Sigmoid colon (tissue), 7 donors: ENCODE data around the gene ZNF415. TPM values are rescaled to one million over a fixed set of nuclear protein-coding genes. Genes with fewer than 3 reads are reported as not detected.

ENCODE experiments used
- DNase-seq: peaks from one replicate; pipeline ENCODE4 v3.0.0-alpha.2; 2019
- H3K27ac ChIP-seq, 4 donors: fragments of 200-600 bp; sonication (generic); one replicate each; pipeline ENCODE4 v1.5.1; 2016 to 2019; ENCODE audit warnings: mild to moderate bottlenecking in 1 of 4
- H3K27me3 ChIP-seq, 3 donors: fragments of 200-600 bp; sonication (generic); one replicate each; pipeline ENCODE4 v1.5.1; 2019; ENCODE audit warnings: mild to moderate bottlenecking in 1 of 3
- H3K36me3 ChIP-seq, 4 donors: fragments of 200-600 bp; sonication (generic); one replicate each; pipeline ENCODE4 v1.5.1; 2016 to 2019
- H3K4me1 ChIP-seq, 4 donors: fragments of 200-600 bp; sonication (generic); one replicate each; pipeline ENCODE4 v1.5.1; 2017 to 2019
- H3K4me3 ChIP-seq, 4 donors: fragments of 200-600 bp; sonication (generic); one replicate each; pipeline ENCODE4 v1.5.1; 2017 to 2019; ENCODE audit warnings: mild to moderate bottlenecking in 2 of 4, moderate library complexity in 1 of 4
- H3K9me3 ChIP-seq, 4 donors: fragments of 200-600 bp in 3 of 4; sonication (generic) in 3 of 4; one replicate each; pipeline versions ENCODE4 v1.5.1 to v1.6.1; 2013 to 2019
- CTCF ChIP-seq, 4 experiments: fragments of 450-650 bp in 3 of 4; fragments of 200-600 bp in 1 of 4; IDR thresholded peaks; one replicate each; pipeline ENCODE4 v1.5.1; 2016 to 2019; ENCODE audit warnings: antibody characterized with exemption in 4 of 4, mild to moderate bottlenecking in 3 of 4, moderate library complexity in 2 of 4
- EP300 ChIP-seq, 4 donors: sonication (generic); formaldehyde crosslinking; IDR thresholded peaks; one replicate each; pipeline ENCODE4 v1.6.1; 2017; ENCODE audit warnings: antibody characterized with exemption in 4 of 4
- POLR2A ChIP-seq, 2 donors: fragments of 450-650 bp; IDR thresholded peaks; one replicate each; pipeline ENCODE4 v1.6.1; 2016; ENCODE audit warnings: antibody characterized with exemption in 2 of 2, mild to moderate bottlenecking in 2 of 2, moderate library complexity in 2 of 2
- POLR2AphosphoS5 ChIP-seq, 4 donors: sonication (generic); formaldehyde crosslinking; IDR thresholded peaks; one replicate each; pipeline ENCODE4 v1.6.1; 2017; ENCODE audit warnings: antibody characterized with exemption in 4 of 4
- WGBS, 2 donors: extraction: QIAGEN DNeasy Blood & Tissue Kit; methylation state at CpG; one replicate each; pipeline ENCODE4 v1.1.7; 2013; 5-methylcytosine and 5-hydroxymethylcytosine counted together
- intact Hi-C: fragments of 100-400 bp; cut with DNase I; formaldehyde crosslinking; loops from one replicate; pipeline ENCODE4 v1.15.1; 2023
- polyA plus RNA-seq, 3 donors: library from polyadenylated mRNA; stranded (reverse); fragments of 200-250 nt; gene quantifications; one replicate each; pipeline ENCODE4 v1.2.3, GENCODE V29; 2013
- total RNA-seq, 4 donors: library from RNA; depleted of rRNA; stranded (reverse); fragments of >200 nt; gene quantifications; one replicate each; pipeline ENCODE4 v1.1.0, GENCODE V29; 2016
- donor health status: healthy with polysubstance abuse.
- donor health status: Bipolar disorder and iron deficiency.
- donor health status: healthy.

ZNF415 gene
- total and polyA plus RNA-seq, 7 donors, result 2.5 to 16.9 (median 10.7) TPM

- peaks cover 0 to 13% (median 3%) of the 10 kb centered on the region in 4 donors for H3K9me3 ChIP-seq
- intact Hi-C loops, result loop anchor here (10.0 kb wide), 1 partner anchor 118 kb away; the partner anchor contains the start of gene ZNF665
- H3K27ac ChIP-seq, result no peak overlapping the region
- WGBS, 2 donors, result 65 to 88% methylated on average over 10 of the region's 10 CpGs
- peaks cover 0 to 8% (median 2%) of the 10 kb centered on the region in 4 donors for H3K4me1 ChIP-seq
- H3K27me3 ChIP-seq, result no peaks in the 10 kb centered on the region
- peaks cover 11 to 48% (median 37%) of the 10 kb centered on the region in 4 donors for H3K36me3 ChIP-seq
- H3K4me3 ChIP-seq, result no peak overlapping the region
- TF ChIP-seq CTCF (IDR thresholded peaks at IDR 0.05) (peak in 3 of 4 experiments; percentile 17 to 74 (median 39)), POLR2A (IDR thresholded peaks at IDR 0.05) (no peak)
- DNase-seq, result peak; percentile 64
Measured at GRCh38 chr19:53076984-53077383, 55.7 kb downstream of the ZNF415 start.

GRCh38 chr19:53068834-53069233 lies 63.9 kb downstream of the ZNF415 start:
- no peak for DNase-seq
- H3K4me1 ChIP-seq, result no peaks in the 10 kb centered on the region
- peaks cover 8 to 52% (median 20%) of the 10 kb centered on the region in 4 donors for H3K9me3 ChIP-seq
- H3K27me3 ChIP-seq, result no peaks in the 10 kb centered on the region
- TF ChIP-seq EP300 (IDR thresholded peaks at IDR 0.05), result no peak
- no peak for TF ChIP-seq POLR2A (IDR thresholded peaks at IDR 0.05)
- no peak for TF ChIP-seq POLR2AphosphoS5 (IDR thresholded peaks at IDR 0.05)
- no peak for TF ChIP-seq CTCF (IDR thresholded peaks at IDR 0.05)
- no peak overlapping the region for H3K27ac ChIP-seq
- H3K4me3 ChIP-seq, result no peak overlapping the region
- H3K36me3 ChIP-seq, result peaks cover 29 to 77% (median 54%) of the 10 kb centered on the region in 4 donors
- 99% methylated on average over 5 of the region's 5 CpGs for WGBS, 2 donors
- intact Hi-C loops, result no loop called here

- Histone ChIP-seq H3K4me3 (no peak overlapping the region), H3K9me3 (peaks cover 8 to 54% (median 22%) of the 10 kb centered on the region in 4 donors), H3K36me3 (peaks cover 23 to 71% (median 47%) of the 10 kb centered on the region in 4 donors), H3K4me1 (no peaks in the 10 kb centered on the region), H3K27me3 (no peaks in the 10 kb centered on the region), H3K27ac (no peak overlapping the region)
- 98 to 99% methylated on average over 4 of the region's 4 CpGs for WGBS, 2 donors
- no peak for DNase-seq
- intact Hi-C loops, result no loop called here
- TF ChIP-seq POLR2AphosphoS5 (IDR thresholded peaks at IDR 0.05) (no peak), POLR2A (IDR thresholded peaks at IDR 0.05) (no peak), EP300 (IDR thresholded peaks at IDR 0.05) (no peak), CTCF (IDR thresholded peaks at IDR 0.05) (no peak)
Measured at GRCh38 chr19:53068199-53068598, 64.5 kb downstream of the ZNF415 start.

- WGBS, 2 donors, result 10 to 35% methylated on average over 59 of the region's 59 CpGs
- H3K4me3 ChIP-seq, result peak overlapping the region in 3 of 4 donors; percentile 11 to 32 (median 31)
- no peak for DNase-seq
- no peak for TF ChIP-seq CTCF (IDR thresholded peaks at IDR 0.05)
- TF ChIP-seq EP300 (IDR thresholded peaks at IDR 0.05), result no peak
- no peak for TF ChIP-seq POLR2A (IDR thresholded peaks at IDR 0.05)
- TF ChIP-seq POLR2AphosphoS5 (IDR thresholded peaks at IDR 0.05), result no peak
- H3K27me3 ChIP-seq, result peaks cover 12 to 29% (median 18%) of the 10 kb centered on the region in 3 donors
- peaks cover 0 to 9% (median 7%) of the 10 kb centered on the region in 4 donors for H3K4me1 ChIP-seq
- no peak overlapping the region for H3K27ac ChIP-seq
- H3K36me3 ChIP-seq, result no peaks in the 10 kb centered on the region
- peaks cover 0 to 62% (median 5%) of the 10 kb centered on the region in 4 donors for H3K9me3 ChIP-seq
- intact Hi-C loops, result no loop called here
Measured at GRCh38 chr19:53057904-53058580, 74.7 kb downstream of the ZNF415 start.

Other genes starting within 250 kb of the ZNF415 start
- gene ZNF320, start 235.3 kb downstream of the ZNF415 start, total RNA-seq, result 10 to 100 TPM in 3 of 4 donors, 1 to 10 TPM in 1; 9.0 to 21.8 (median 15.0) TPM
- 1 to 10 TPM; 1.4 to 8.5 (median 6.6) TPM for gene ZNF320, start 235.3 kb downstream of the ZNF415 start, polyA plus RNA-seq
- 1 to 10 TPM; 1.8 to 3.9 (median 3.6) TPM for gene ZNF888, start 209.5 kb downstream of the ZNF415 start, total RNA-seq
- gene ZNF888, start 209.5 kb downstream of the ZNF415 start, polyA plus RNA-seq, result 1 to 10 TPM; 1.8 to 5.0 (median 4.6) TPM
- 1 to 10 TPM; 3.6 to 8.4 (median 6.1) TPM for gene ZNF816, start 170.0 kb downstream of the ZNF415 start, total RNA-seq
- gene ZNF816, start 170.0 kb downstream of the ZNF415 start, polyA plus RNA-seq, result 1 to 10 TPM; 4.6 to 7.2 (median 5.4) TPM
- under 1 TPM in 1 of 4 donors, not detected in 3; 0.27 TPM for gene ERVV-1, start 119.0 kb downstream of the ZNF415 start, total RNA-seq
- not detected for gene ERVV-1, start 119.0 kb downstream of the ZNF415 start, polyA plus RNA-seq
- not detected for gene ERVV-2, start 88.2 kb downstream of the ZNF415 start, total RNA-seq
- not detected for gene ERVV-2, start 88.2 kb downstream of the ZNF415 start, polyA plus RNA-seq
- 10 to 100 TPM; 20.9 to 70.3 (median 31.8) TPM for gene ZNF160, start 29.5 kb downstream of the ZNF415 start, total RNA-seq
- gene ZNF160, start 29.5 kb downstream of the ZNF415 start, polyA plus RNA-seq, result 10 to 100 TPM in 1 of 3 donors, 1 to 10 TPM in 2; 3.7 to 18.7 (median 4.2) TPM
- gene ZNF347, start 26.1 kb upstream of the ZNF415 start, total RNA-seq, result 10 to 100 TPM in 2 of 4 donors, 1 to 10 TPM in 2; 5.7 to 12.2 (median 8.7) TPM
- 1 to 10 TPM; 1.6 to 4.8 (median 3.8) TPM for gene ZNF347, start 26.1 kb upstream of the ZNF415 start, polyA plus RNA-seq
- gene ZNF665, start 60.4 kb upstream of the ZNF415 start, total RNA-seq, result 10 to 100 TPM in 1 of 4 donors, 1 to 10 TPM in 3; 5.3 to 16.8 (median 6.4) TPM
- gene ZNF665, start 60.4 kb upstream of the ZNF415 start, polyA plus RNA-seq, result 1 to 10 TPM in 2 of 3 donors, under 1 TPM in 1; 0.92 to 3.6 (median 3.6) TPM
- 10 to 100 TPM; 15.8 to 28.5 (median 20.5) TPM for gene ZNF677, start 122.0 kb upstream of the ZNF415 start, total RNA-seq
- 10 to 100 TPM in 1 of 3 donors, 1 to 10 TPM in 2; 1.8 to 10.2 (median 5.7) TPM for gene ZNF677, start 122.0 kb upstream of the ZNF415 start, polyA plus RNA-seq
- gene VN1R2, start 125.4 kb upstream of the ZNF415 start, total RNA-seq, result not detected
- not detected for gene VN1R2, start 125.4 kb upstream of the ZNF415 start, polyA plus RNA-seq
- gene VN1R4, start 134.8 kb upstream of the ZNF415 start, total RNA-seq, result not detected
- gene VN1R4, start 134.8 kb upstream of the ZNF415 start, polyA plus RNA-seq, result not detected
- gene ZNF845, start 200.8 kb upstream of the ZNF415 start, total RNA-seq, result 1 to 10 TPM; 4.6 to 8.9 (median 7.2) TPM
- 1 to 10 TPM; 2.4 to 2.7 (median 2.5) TPM for gene ZNF845, start 200.8 kb upstream of the ZNF415 start, polyA plus RNA-seq
- gene ZNF525, start 232.8 kb upstream of the ZNF415 start, total RNA-seq, result 1 to 10 TPM; 6.3 to 8.3 (median 7.0) TPM
- 10 to 100 TPM in 1 of 3 donors, 1 to 10 TPM in 2; 1.4 to 10.8 (median 7.0) TPM for gene ZNF525, start 232.8 kb upstream of the ZNF415 start, polyA plus RNA-seq